HG02623 (cell line): ENCODE measurements around the gene SORCS2.
A peak's percentile ranks its signal among the peaks of the same experiment; 100 is the strongest.

Experiments used
- ATAC-seq: cut with Tn5 transposase; IDR thresholded peaks from one replicate; pipeline ENCODE4 v1.9.1; 2021; ENCODE audit warnings: moderate library complexity; ENCODE audit not compliant: unreplicated experiment

SORCS2 gene

GRCh38 chr4:7762376-7763030 lies 570.2 kb downstream of the SORCS2 start:
- no peak for ATAC-seq

GRCh38 chr4:7763106-7763505 lies 570.8 kb downstream of the SORCS2 start:
- no peak for ATAC-seq

GRCh38 chr4:7763788-7764187 lies 571.5 kb downstream of the SORCS2 start:
- ATAC-seq = no peak

- no peak for ATAC-seq
These were observed 572.1 kb downstream of the SORCS2 start for GRCh38 chr4:7764466-7764865.

GRCh38 chr4:7765666-7766065 lies 573.3 kb downstream of the SORCS2 start:
- no peak for ATAC-seq

GRCh38 chr4:7766086-7766485 lies 573.7 kb downstream of the SORCS2 start:
- ATAC-seq = no peak

- no peak for ATAC-seq
These were observed 574.5 kb downstream of the SORCS2 start for GRCh38 chr4:7766661-7767345.

GRCh38 chr4:7767526-7767925 lies 575.2 kb downstream of the SORCS2 start:
- no peak for ATAC-seq

- ATAC-seq = no peak
These were observed 575.6 kb downstream of the SORCS2 start for GRCh38 chr4:7767966-7768365.

GRCh38 chr4:7768736-7769135 lies 576.4 kb downstream of the SORCS2 start:
- no peak for ATAC-seq

- no peak for ATAC-seq
These were observed 577.3 kb downstream of the SORCS2 start for GRCh38 chr4:7769396-7770223.

GRCh38 chr4:7770224-7771050 lies 578.1 kb downstream of the SORCS2 start:
- no peak for ATAC-seq

- no peak for ATAC-seq
These were observed 578.7 kb downstream of the SORCS2 start for GRCh38 chr4:7771056-7771455.

- ATAC-seq = peak; percentile 86
These were observed 579.5 kb downstream of the SORCS2 start for GRCh38 chr4:7771541-7772507.

GRCh38 chr4:7772711-7773385 lies 580.5 kb downstream of the SORCS2 start:
- ATAC-seq = no peak

- ATAC-seq = no peak
These were observed 581.3 kb downstream of the SORCS2 start for GRCh38 chr4:7773401-7774180.

GRCh38 chr4:7774301-7775294 lies 582.3 kb downstream of the SORCS2 start:
- no peak for ATAC-seq
